Tibial nerve (tissue), 4 donors: Measurements from ENCODE around the gene ZNF609.

Experiments
- CTCF ChIP-seq, 5 experiments: fragments of 200-600 bp in 3 of 5; fragments of 450-650 bp in 2 of 5; sonication (generic) in 3 of 5; IDR thresholded peaks; one replicate each; pipeline ENCODE4 v1.5.1; 2016 to 2019; ENCODE audit warnings: antibody characterized with exemption in 5 of 5, mild to moderate bottlenecking in 3 of 5, moderate library complexity in 2 of 5
- EP300 ChIP-seq, 2 donors: sonication (generic); formaldehyde crosslinking; IDR thresholded peaks; one replicate each; pipeline ENCODE4 v1.6.1; 2017; ENCODE audit warnings: antibody characterized with exemption in 2 of 2, mild to moderate bottlenecking in 1 of 2

GRCh38 chr15:64521726-64522164 is 61.4 kb downstream of the ZNF609 start:
- TF ChIP-seq CTCF (IDR thresholded peaks at IDR 0.05): no peak
- TF ChIP-seq EP300 (IDR thresholded peaks at IDR 0.05): no peak
